D721Med (cell line): ENCODE data around the gene GAS2L3.

Experiments used
- DNase-seq: peaks from one replicate; pipeline ENCODE4 v3.0.0; 2011; ENCODE audit warnings: low spot score; ENCODE audit not compliant: insufficient read length
- FAIRE-seq: peaks from 2 replicates; lab custom pipeline; 2011; peaks lifted over from hg19 to GRCh38; lab: Jason Lieb, UNC
- TF ChIP-seq, protein P1 (sequence below): IDR thresholded peaks from 2 replicates; pipeline ENCODE4 v1.5.1; 2012; ENCODE audit warnings: mild to moderate bottlenecking, control low read depth; ENCODE audit not compliant: insufficient read depth; ENCODE audit errors: missing control alignments

The GAS2L3 gene

DNA sequence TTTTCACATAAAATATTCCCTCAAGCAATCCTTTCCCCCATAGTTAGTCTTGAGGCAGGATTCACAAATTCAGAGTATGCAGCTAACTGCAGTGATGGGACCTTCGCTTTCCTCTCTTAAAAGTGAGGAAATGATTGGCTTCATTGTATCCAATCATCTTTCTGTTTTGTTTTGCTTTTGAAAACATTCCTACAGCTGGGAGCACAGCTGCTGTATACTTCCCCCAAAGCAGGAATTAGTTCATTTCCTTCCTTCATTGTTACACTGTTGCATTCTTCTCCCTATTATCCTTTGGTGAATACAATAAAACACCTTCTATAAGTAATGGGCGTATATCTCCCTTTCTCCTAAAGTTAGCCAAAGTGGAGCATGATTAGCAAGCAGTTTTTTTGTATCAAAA lies 9.4 kb upstream of the GAS2L3 start:
- no peak for DNase-seq
- FAIRE-seq = no peak
- TF ChIP-seq, protein P1, sequence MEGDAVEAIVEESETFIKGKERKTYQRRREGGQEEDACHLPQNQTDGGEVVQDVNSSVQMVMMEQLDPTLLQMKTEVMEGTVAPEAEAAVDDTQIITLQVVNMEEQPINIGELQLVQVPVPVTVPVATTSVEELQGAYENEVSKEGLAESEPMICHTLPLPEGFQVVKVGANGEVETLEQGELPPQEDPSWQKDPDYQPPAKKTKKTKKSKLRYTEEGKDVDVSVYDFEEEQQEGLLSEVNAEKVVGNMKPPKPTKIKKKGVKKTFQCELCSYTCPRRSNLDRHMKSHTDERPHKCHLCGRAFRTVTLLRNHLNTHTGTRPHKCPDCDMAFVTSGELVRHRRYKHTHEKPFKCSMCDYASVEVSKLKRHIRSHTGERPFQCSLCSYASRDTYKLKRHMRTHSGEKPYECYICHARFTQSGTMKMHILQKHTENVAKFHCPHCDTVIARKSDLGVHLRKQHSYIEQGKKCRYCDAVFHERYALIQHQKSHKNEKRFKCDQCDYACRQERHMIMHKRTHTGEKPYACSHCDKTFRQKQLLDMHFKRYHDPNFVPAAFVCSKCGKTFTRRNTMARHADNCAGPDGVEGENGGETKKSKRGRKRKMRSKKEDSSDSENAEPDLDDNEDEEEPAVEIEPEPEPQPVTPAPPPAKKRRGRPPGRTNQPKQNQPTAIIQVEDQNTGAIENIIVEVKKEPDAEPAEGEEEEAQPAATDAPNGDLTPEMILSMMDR = no peak

DNA sequence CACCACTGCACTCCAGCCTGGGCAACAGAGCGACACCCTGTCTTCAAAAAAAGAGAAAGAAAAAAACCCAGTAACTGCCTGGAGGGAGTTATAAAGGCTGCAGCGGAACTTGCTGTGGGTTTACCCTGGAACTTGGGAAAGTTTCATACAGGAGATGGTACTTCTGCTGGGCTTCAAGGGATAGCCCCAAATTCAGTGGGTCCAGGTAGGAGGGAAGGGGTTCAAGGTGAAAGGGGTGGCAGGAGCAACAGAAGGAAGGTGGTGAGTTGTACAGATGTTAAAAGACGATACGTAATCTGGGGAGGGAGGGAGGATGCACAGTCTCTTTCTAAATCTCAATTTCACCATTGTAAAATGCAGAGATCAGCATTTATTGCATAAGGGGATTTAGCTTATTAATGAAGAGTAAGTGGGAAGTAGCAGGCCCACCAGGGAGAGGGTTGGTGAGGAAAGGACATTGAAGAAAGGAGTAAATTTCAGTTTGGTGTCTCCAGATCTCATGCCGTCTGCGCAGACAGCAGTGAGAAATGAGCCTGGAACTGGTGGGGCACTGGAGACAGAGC lies 8.5 kb upstream of the GAS2L3 start:
- no peak for DNase-seq
- FAIRE-seq = no peak
- TF ChIP-seq, protein P1 = no peak

DNA sequence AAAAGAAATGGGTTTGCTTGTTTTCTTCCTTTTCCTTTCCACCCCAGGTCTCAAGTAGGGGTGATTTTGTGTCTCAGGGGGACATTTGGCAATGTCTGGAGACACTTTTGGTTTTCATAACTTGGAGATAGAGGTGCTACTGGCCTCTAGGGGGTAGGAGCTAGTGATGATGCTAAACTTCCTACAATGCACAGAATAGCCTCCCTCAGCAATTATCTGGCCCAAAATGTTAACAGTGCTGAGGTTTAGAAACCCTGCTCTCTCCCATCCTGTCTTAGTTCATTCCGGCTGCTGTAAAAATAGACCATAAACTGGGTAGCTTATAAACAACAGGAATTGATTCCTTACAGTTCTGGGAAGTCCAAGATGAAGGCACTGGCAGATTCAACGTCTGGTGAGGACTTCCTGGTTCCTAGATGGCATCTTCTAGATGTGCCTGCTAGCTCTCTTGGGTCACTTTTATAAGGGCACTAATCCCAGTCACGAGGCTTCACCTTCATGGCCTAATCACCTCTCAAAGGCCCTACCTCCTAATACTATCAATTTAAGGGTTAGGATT lies 7.4 kb upstream of the GAS2L3 start:
- FAIRE-seq (no peak), DNase-seq (no peak)
- TF ChIP-seq, protein P1 = no peak

DNA sequence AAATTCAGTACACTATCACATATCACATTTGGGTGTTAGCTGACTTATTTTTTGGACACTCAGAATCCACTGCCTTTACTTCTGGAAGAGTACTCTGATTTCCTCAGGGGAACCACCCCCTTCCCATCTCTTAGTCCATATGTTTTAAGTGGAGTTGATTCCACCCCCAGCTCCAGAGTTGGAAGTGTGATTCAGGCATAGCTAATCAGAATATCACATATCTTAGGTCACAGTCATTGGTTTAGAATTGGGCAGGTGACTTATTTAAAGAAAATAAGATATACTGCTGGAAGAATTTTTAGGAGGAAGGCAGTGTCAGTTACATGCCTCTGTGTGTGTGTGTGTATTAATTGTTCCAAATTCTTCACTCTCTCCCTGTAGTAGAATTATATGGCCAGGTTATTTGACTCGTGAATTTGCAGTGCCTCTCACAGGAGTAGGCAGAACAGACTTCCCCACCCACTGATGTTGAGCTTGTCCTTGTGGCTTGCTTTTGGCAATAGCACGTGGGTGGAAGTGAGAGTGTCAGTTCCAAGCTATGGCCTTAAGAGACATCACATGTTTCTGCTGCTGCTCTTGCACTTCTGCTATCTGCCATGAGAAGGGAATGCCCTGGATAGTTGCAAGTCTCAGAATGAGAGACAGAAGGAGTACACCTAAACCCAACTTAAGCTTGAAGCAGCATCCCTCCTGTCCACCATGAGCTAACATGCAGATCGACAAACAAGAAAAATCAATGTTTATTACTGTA lies 6.4 kb upstream of the GAS2L3 start:
- DNase-seq = no peak
- TF ChIP-seq, protein P1 = no peak
- no peak for FAIRE-seq

DNA sequence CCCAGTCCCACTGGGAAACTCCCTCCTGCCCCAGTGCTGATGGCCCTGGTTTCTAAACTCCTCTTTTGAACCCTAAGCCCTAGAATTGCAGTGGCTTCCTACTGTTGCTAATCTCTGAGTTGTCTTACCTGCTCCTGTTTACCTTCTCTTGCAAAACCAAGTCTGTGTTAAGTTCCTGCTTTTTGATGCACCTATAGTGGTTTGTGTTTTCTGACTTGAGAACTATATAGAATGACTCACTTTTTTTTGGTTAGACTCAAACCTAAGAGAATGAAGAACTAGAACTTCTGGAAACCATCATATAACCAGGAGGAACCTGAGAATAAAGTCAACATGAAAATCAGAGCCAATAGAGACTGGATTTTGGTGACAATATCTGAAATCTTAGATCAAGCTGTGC lies 5.5 kb upstream of the GAS2L3 start:
- DNase-seq = no peak
- TF ChIP-seq, protein P1 = no peak
- FAIRE-seq = no peak

DNA sequence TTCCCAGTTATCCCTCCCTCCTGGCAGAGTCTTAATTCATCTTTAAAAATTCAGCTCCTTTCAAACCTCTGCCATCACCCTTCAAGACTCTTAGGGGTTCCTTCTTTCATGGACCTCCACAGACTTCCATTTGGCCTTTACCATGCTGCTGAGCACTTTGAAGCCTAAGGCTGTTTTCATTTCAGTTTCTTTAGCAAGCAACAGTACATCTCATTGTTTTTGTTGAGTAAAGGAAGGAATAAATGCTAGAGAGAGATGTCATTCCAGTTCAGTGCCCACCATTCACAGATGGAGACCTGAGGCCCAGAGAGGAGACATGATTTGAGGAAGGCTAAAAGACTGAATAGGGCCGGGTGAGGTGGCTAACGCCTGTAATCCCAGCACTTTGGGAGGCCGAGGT lies 1.3 kb upstream of the GAS2L3 start:
- FAIRE-seq (no peak), DNase-seq (no peak)
- TF ChIP-seq, protein P1 = no peak
